HepG2 (cell line): ENCODE data around the gene FBXL7. TPM values are rescaled to one million over a fixed set of nuclear protein-coding genes. Genes with fewer than 3 reads are reported as not detected.

ENCODE experiments used
- ATAC-seq: fragments of 200-7000 bp; cut with Tn5 transposase; 3 replicates; pipeline ENCODE4 v1.9.1; 2020; ENCODE audit warnings: mild to moderate bottlenecking, moderate library complexity
- BruUV-seq: library from RNA; stranded (reverse); fragments of 400-500 nt; replicated peaks from 2 replicates; lab custom pipeline; 2021; lab: Mats Ljungman, UMichigan
- CTCF ChIA-PET: fragments of 300-600 bp; formaldehyde crosslinking; extraction: SDS; loops from one replicate; lab custom pipeline; 2021; ENCODE audit warnings: low total read pairs, inconsistent platforms, low intra/inter-chr PET ratio; lab: Yijun Ruan, JAX
- POLR2A ChIA-PET: fragments of 350-600 bp; sonication (Branson Sonifier 250); formaldehyde crosslinking; loops from one replicate; lab custom pipeline; 2020; ENCODE audit warnings: antibody characterized with exemption, inconsistent platforms; lab: Yijun Ruan, JAX
- DNase-seq: peaks from one replicate; pipeline ENCODE4 v3.0.0-alpha.2; 2015; ENCODE audit warnings: low spot score
- FAIRE-seq: peaks from 3 replicates; lab custom pipeline; 2011; peaks lifted over from hg19 to GRCh38; lab: Jason Lieb, UNC
- H2AFZ ChIP-seq: one replicate; pipeline ENCODE4 v1.6.1; 2011; ENCODE audit warnings: low read length, inconsistent platforms
- H3K27ac ChIP-seq: fragments of 300-600 bp; 3 replicates; pipeline ENCODE4 v1.8.0; 2011; ENCODE audit warnings: mixed run types, mild to moderate bottlenecking, mixed read lengths, low read length, inconsistent platforms; ENCODE audit not compliant: insufficient read depth; ENCODE audit errors: extremely low read length
- H3K27me3 ChIP-seq, 2 experiments: fragments of 200-600 bp in 1 of 2; 2 replicates in 1 of 2; 3 replicates in 1 of 2; pipeline versions ENCODE4 v1.6.0 to v1.8.0; 2011; ENCODE audit warnings: low read length in 2 of 2, mild to moderate bottlenecking in 2 of 2, moderate library complexity in 2 of 2, inconsistent platforms in 1 of 2; ENCODE audit not compliant: insufficient read depth in 2 of 2, control insufficient read depth in 1 of 2
- H3K36me3 ChIP-seq, 2 experiments: fragments of 200-600 bp in 1 of 2; replicated peaks in 1 of 2; 2 replicates in 1 of 2; 3 replicates in 1 of 2; pipeline versions ENCODE4 v1.5.1 to v1.8.0; 2011; ENCODE audit warnings: low read length in 2 of 2, inconsistent platforms in 1 of 2; ENCODE audit not compliant: insufficient read depth in 2 of 2, control insufficient read depth in 1 of 2
- H3K4me1 ChIP-seq: 2 replicates; pipeline ENCODE4 v1.5.1; 2012; ENCODE audit warnings: low read length, inconsistent platforms; ENCODE audit not compliant: insufficient read depth
- H3K4me2 ChIP-seq: 2 replicates; pipeline ENCODE4 v1.6.0; 2011; ENCODE audit warnings: low read depth, low read length, inconsistent platforms
- H3K4me3 ChIP-seq, 3 experiments: fragments of 200-600 bp in 1 of 3; sonication (generic), shearing (Covaris generic) in 1 of 3; replicated peaks in 1 of 3; 2 replicates each; pipeline ENCODE4 v1.5.1; 2011 to 2016; ENCODE audit warnings: low read length in 3 of 3, inconsistent platforms in 2 of 3, low read depth in 2 of 3, mild to moderate bottlenecking in 2 of 3, control low read depth in 1 of 3, mixed read lengths in 1 of 3; ENCODE audit not compliant: insufficient read depth in 1 of 3
- H3K79me2 ChIP-seq: one replicate; pipeline ENCODE4 v1.6.1; 2011; ENCODE audit warnings: low read length, inconsistent platforms; ENCODE audit not compliant: insufficient read depth
- H3K9ac ChIP-seq: 2 replicates; pipeline ENCODE4 v1.6.0; 2011; ENCODE audit warnings: mild to moderate bottlenecking, low read depth, low read length, inconsistent platforms; ENCODE audit not compliant: insufficient read depth
- H3K9me3 ChIP-seq: 2 replicates; pipeline ENCODE4 v1.5.1; 2012; ENCODE audit warnings: mild to moderate bottlenecking, low read length
- H4K20me1 ChIP-seq: 2 replicates; pipeline ENCODE4 v1.6.0; 2011; ENCODE audit warnings: inconsistent platforms, mild to moderate bottlenecking, low read length, moderate library complexity; ENCODE audit not compliant: insufficient read depth
- CBX5 ChIP-seq: sonication (generic); formaldehyde crosslinking; IDR thresholded peaks from 2 replicates; pipeline ENCODE4 v1.4.0; 2020; ENCODE audit warnings: missing genetic modification reagents, borderline replicate concordance
- KLF9 ChIP-seq: IDR thresholded peaks from 2 replicates; pipeline ENCODE4 v1.6.1; 2016; ENCODE audit warnings: low read depth
- SMC3 ChIP-seq: IDR thresholded peaks from 2 replicates; pipeline ENCODE4 v1.6.1; 2011; ENCODE audit warnings: low read length, improper control_type of control experiment
- ZBTB25 ChIP-seq: IDR thresholded peaks from 2 replicates; pipeline ENCODE4 v1.6.1; 2018; ENCODE audit warnings: missing genetic modification reagents
- ZBTB7A ChIP-seq: sonication (generic); formaldehyde crosslinking; IDR thresholded peaks from 2 replicates; pipeline ENCODE4 v1.8.0; 2022; ENCODE audit warnings: mild to moderate bottlenecking, missing genetic modification reagents
- ZFP36 ChIP-seq: fragments of 150-350 bp; IDR thresholded peaks from 2 replicates; pipeline ENCODE4 v1.6.1; 2018; ENCODE audit warnings: borderline replicate concordance, low read length, low read depth; ENCODE audit not compliant: partially characterized antibody
- ZNF362 ChIP-seq: sonication (generic); formaldehyde crosslinking; IDR thresholded peaks from 2 replicates; pipeline ENCODE4 v1.4.0; 2020; ENCODE audit warnings: missing genetic modification reagents, mild to moderate bottlenecking, borderline replicate concordance
- ZNF567 ChIP-seq: sonication (generic); formaldehyde crosslinking; IDR thresholded peaks from 2 replicates; pipeline ENCODE4 v1.8.1; 2023; ENCODE audit warnings: mild to moderate bottlenecking, missing genetic modification reagents, borderline replicate concordance
- WGBS: methylation state at CpG from one replicate; pipeline ENCODE4 v1.1.6; 2017; ENCODE audit warnings: low lambda C conversion rate; 5-methylcytosine and 5-hydroxymethylcytosine counted together
- in situ Hi-C: cut with HindIII; loops from 2 replicates; pipeline ENCODE4 v1.10.0; 2017; ENCODE audit warnings: low pct_unique_long_range_greater_than_20kb; ENCODE audit not compliant: extremely low pct_ligation_motif_present
- intact Hi-C: fragments of 100-400 bp; cut with micrococcal nuclease; formaldehyde crosslinking; loops from one replicate; pipeline ENCODE4 v1.10.0; 2022; ENCODE audit not compliant: unreplicated experiment
- polyA plus RNA-seq, 8 experiments: library from polyadenylated mRNA; depleted of rRNA in 3 of 8; stranded (reverse) in 7 of 8; unstranded in 1 of 8; fragments of >200 nt; fragmentation: Illumina TruSeq in 4 of 8; extraction: Trizol in 4 of 8; gene quantifications; 2 replicates each; pipeline versions ENCODE4 v1.2.1 to v1.2.3, GENCODE V29; 2011 to 2016; ENCODE audit warnings: low read depth in 4 of 8, missing spikeins in 1 of 8, mixed read lengths in 1 of 8; ENCODE audit not compliant: insufficient read depth in 1 of 8
- total RNA-seq, 5 experiments: library from RNA; depleted of rRNA; stranded (reverse); fragments of >200 nt; fragmentation: Illumina TruSeq; extraction: Trizol; gene quantifications; 2 replicates each; pipeline ENCODE4 v1.2.3, GENCODE V29; 2016; ENCODE audit warnings: low read depth in 1 of 5
- TF ChIP-seq, protein P1 (sequence below): sonication (generic); formaldehyde crosslinking; IDR thresholded peaks from 2 replicates; pipeline ENCODE4 v1.5.0; 2020; ENCODE audit warnings: mild to moderate bottlenecking, missing genetic modification reagents

FBXL7 gene
- total and polyA plus RNA-seq, 2 of the 13 experiments (the other 11 are each of a cell fraction or from before 2014, with no cell fraction given): 0.07 TPM; not detected in 1

DNA sequence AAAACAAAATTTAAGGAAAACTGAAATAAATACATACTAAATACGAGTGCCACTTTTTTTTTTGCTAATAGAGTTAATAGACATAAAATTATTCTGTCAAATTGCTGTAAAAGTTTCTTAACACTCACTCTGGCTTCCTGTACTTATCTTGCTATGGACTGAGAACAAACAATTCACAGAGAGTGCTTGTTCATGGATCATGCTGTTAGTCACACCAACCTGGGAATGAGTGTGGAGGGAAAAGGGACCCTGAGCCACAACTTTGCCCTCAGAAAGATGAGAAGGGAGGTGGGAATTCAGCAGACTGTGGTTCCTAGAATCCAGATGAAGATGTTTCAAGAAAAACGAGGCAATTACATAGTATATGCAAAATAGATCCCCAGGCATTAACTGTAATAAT, 246.9 kb downstream of the FBXL7 start:
- 0% methylated on average over 2 of the region's 2 CpGs for WGBS
- H3K9me3 ChIP-seq: peaks cover 30% of the 10 kb centered on the region
- no peak for FAIRE-seq
- TF ChIP-seq ZNF362 (CRISPR knock-in tag) (no peak), ZBTB7A (no peak), ZFP36 (no peak), KLF9 (CRISPR knock-in tag) (no peak), SMC3 (no peak), ZBTB25 (CRISPR knock-in tag) (no peak), CBX5 (no peak), ZNF567 (CRISPR knock-in tag) (no peak)
- TF ChIP-seq, protein P1, sequence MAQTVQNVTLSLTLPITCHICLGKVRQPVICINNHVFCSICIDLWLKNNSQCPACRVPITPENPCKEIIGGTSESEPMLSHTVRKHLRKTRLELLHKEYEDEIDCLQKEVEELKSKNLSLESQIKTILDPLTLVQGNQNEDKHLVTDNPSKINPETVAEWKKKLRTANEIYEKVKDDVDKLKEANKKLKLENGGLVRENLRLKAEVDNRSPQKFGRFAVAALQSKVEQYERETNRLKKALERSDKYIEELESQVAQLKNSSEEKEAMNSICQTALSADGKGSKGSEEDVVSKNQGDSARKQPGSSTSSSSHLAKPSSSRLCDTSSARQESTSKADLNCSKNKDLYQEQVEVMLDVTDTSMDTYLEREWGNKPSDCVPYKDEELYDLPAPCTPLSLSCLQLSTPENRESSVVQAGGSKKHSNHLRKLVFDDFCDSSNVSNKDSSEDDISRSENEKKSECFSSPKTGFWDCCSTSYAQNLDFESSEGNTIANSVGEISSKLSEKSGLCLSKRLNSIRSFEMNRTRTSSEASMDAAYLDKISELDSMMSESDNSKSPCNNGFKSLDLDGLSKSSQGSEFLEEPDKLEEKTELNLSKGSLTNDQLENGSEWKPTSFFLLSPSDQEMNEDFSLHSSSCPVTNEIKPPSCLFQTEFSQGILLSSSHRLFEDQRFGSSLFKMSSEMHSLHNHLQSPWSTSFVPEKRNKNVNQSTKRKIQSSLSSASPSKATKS (CRISPR knock-in tag): no peak
- no peaks in the 10 kb centered on the region for H3K4me1 ChIP-seq
- ChIA-PET CTCF (no interaction called here), POLR2A (no interaction called here)
- no peaks in the 10 kb centered on the region for H3K27me3 ChIP-seq
- H3K4me3 ChIP-seq: no peak overlapping the region
- BruUV-seq: no TSS peak
- intact Hi-C loops: no loop called here
- no peak for DNase-seq
- H3K4me2 ChIP-seq: no peak overlapping the region
- H3K27ac ChIP-seq: no peak overlapping the region
- no peaks in the 10 kb centered on the region for H4K20me1 ChIP-seq
- H3K79me2 ChIP-seq: no peaks in the 10 kb centered on the region
- no peak overlapping the region for H3K9ac ChIP-seq
- no peak for ATAC-seq
- in situ Hi-C loops: no loop called here
- H2AFZ ChIP-seq: no peak overlapping the region
- no peaks in the 10 kb centered on the region for H3K36me3 ChIP-seq
